BLaER1 (cell line): ENCODE measurements around the gene CCN2.

Source experiments
- H3K27ac ChIP-seq: shearing (Covaris generic); formaldehyde crosslinking; 2 replicates; pipeline ENCODE4 v1.8.1; 2022
- H3K27me3 ChIP-seq: shearing (Covaris generic); formaldehyde crosslinking; 2 replicates; pipeline ENCODE4 v1.8.1; 2022
- H3K36me3 ChIP-seq: shearing (Covaris generic); formaldehyde crosslinking; 2 replicates; pipeline ENCODE4 v1.8.1; 2022
- H3K4me1 ChIP-seq: shearing (Covaris generic); formaldehyde crosslinking; 2 replicates; pipeline ENCODE4 v1.8.1; 2022
- H3K4me2 ChIP-seq: shearing (Covaris generic); formaldehyde crosslinking; 2 replicates; pipeline ENCODE4 v1.8.1; 2022
- H3K4me3 ChIP-seq: shearing (Covaris generic); formaldehyde crosslinking; 2 replicates; pipeline ENCODE4 v1.8.1; 2022
- H3K9ac ChIP-seq: shearing (Covaris generic); formaldehyde crosslinking; 2 replicates; pipeline ENCODE4 v1.8.1; 2022
- H3K9me3 ChIP-seq: shearing (Covaris generic); formaldehyde crosslinking; 2 replicates; pipeline ENCODE4 v1.8.1; 2022
- H4K20me1 ChIP-seq: shearing (Covaris generic); formaldehyde crosslinking; 2 replicates; pipeline ENCODE4 v1.8.1; 2022
- Cebpa-rat ChIP-seq: shearing (Covaris generic); IDR thresholded peaks from 2 replicates; pipeline ENCODE4 v1.8.1; 2022

Gene CCN2

GRCh38 chr6:131946992-131947955, 3.9 kb downstream of the CCN2 start:
- no peak overlapping the region for H3K9ac ChIP-seq
- no peaks in the 10 kb centered on the region for H3K9me3 ChIP-seq
- no peak overlapping the region for H3K4me3 ChIP-seq

GRCh38 chr6:131946404-131946991, 4.7 kb downstream of the CCN2 start:
- Histone ChIP-seq H3K4me1 (peaks cover 7% of the 10 kb centered on the region; the same call in 1 of the 2 replicates), H4K20me1 (no peaks in the 10 kb centered on the region), H3K36me3 (no peaks in the 10 kb centered on the region), H3K4me2 (no peak overlapping the region), H3K9me3 (no peaks in the 10 kb centered on the region), H3K27ac (no peak overlapping the region), H3K9ac (no peak overlapping the region), H3K27me3 (peaks cover 18% of the 10 kb centered on the region), H3K4me3 (no peak overlapping the region)
- no peak for TF ChIP-seq Cebpa-rat

More at GRCh38 chr6:131946992-131947955, 3.9 kb downstream of the CCN2 start:
- peaks cover 26% of the 10 kb centered on the region for H3K27me3 ChIP-seq
- no peaks in the 10 kb centered on the region for H3K36me3 ChIP-seq
- H4K20me1 ChIP-seq, result no peaks in the 10 kb centered on the region
- TF ChIP-seq Cebpa-rat, result no peak
- H3K27ac ChIP-seq, result no peak overlapping the region
- peaks cover 7% of the 10 kb centered on the region; the same call in 1 of the 2 replicates for H3K4me1 ChIP-seq
- no peak overlapping the region for H3K4me2 ChIP-seq

GRCh38 chr6:131945971-131946370, 5.2 kb downstream of the CCN2 start:
- Histone ChIP-seq H3K4me3 (no peak overlapping the region), H3K36me3 (no peaks in the 10 kb centered on the region), H3K27ac (no peak overlapping the region), H3K4me1 (peaks cover 7% of the 10 kb centered on the region; the same call in 1 of the 2 replicates), H3K4me2 (no peak overlapping the region), H3K27me3 (peaks cover 13% of the 10 kb centered on the region), H3K9me3 (no peaks in the 10 kb centered on the region), H4K20me1 (no peaks in the 10 kb centered on the region), H3K9ac (no peak overlapping the region)
- no peak for TF ChIP-seq Cebpa-rat

GRCh38 chr6:131937703-131938631, 13.2 kb downstream of the CCN2 start:
- Histone ChIP-seq H4K20me1 (no peaks in the 10 kb centered on the region), H3K4me1 (no peaks in the 10 kb centered on the region), H3K9me3 (no peaks in the 10 kb centered on the region), H3K27me3 (no peaks in the 10 kb centered on the region), H3K9ac (no peak overlapping the region), H3K36me3 (no peaks in the 10 kb centered on the region), H3K4me2 (no peak overlapping the region), H3K27ac (no peak overlapping the region), H3K4me3 (no peak overlapping the region)
- no peak for TF ChIP-seq Cebpa-rat

GRCh38 chr6:131937226-131937625, 13.9 kb downstream of the CCN2 start:
- TF ChIP-seq Cebpa-rat, result no peak
- no peak overlapping the region for H3K4me3 ChIP-seq
- no peaks in the 10 kb centered on the region for H3K36me3 ChIP-seq
- no peaks in the 10 kb centered on the region for H3K9me3 ChIP-seq
- no peak overlapping the region for H3K4me2 ChIP-seq
- H3K9ac ChIP-seq, result no peak overlapping the region
- no peaks in the 10 kb centered on the region for H4K20me1 ChIP-seq
- no peaks in the 10 kb centered on the region for H3K4me1 ChIP-seq
- H3K27me3 ChIP-seq, result no peaks in the 10 kb centered on the region
- H3K27ac ChIP-seq, result no peak overlapping the region

GRCh38 chr6:131936156-131936555, 15.0 kb downstream of the CCN2 start:
- Histone ChIP-seq H3K4me2 (no peak overlapping the region), H3K36me3 (no peaks in the 10 kb centered on the region), H3K27ac (no peak overlapping the region), H3K4me1 (no peaks in the 10 kb centered on the region), H3K27me3 (no peaks in the 10 kb centered on the region), H3K4me3 (no peak overlapping the region), H3K9me3 (no peaks in the 10 kb centered on the region), H3K9ac (no peak overlapping the region), H4K20me1 (no peaks in the 10 kb centered on the region)
- TF ChIP-seq Cebpa-rat, result no peak

- H3K9ac ChIP-seq, result no peak overlapping the region
- no peaks in the 10 kb centered on the region for H3K36me3 ChIP-seq
Measured at GRCh38 chr6:131931063-131931750, 20.0 kb downstream of the CCN2 start.

GRCh38 chr6:131929976-131930375, 21.2 kb downstream of the CCN2 start:
- H3K9ac ChIP-seq, result no peak overlapping the region
- no peaks in the 10 kb centered on the region for H3K9me3 ChIP-seq
- H3K4me2 ChIP-seq, result no peak overlapping the region
- H3K4me3 ChIP-seq, result no peak overlapping the region
- H3K27me3 ChIP-seq, result no peaks in the 10 kb centered on the region
- no peaks in the 10 kb centered on the region for H3K36me3 ChIP-seq
- TF ChIP-seq Cebpa-rat, result no peak
- H4K20me1 ChIP-seq, result no peaks in the 10 kb centered on the region
- H3K4me1 ChIP-seq, result no peaks in the 10 kb centered on the region
- no peak overlapping the region for H3K27ac ChIP-seq

More at GRCh38 chr6:131931063-131931750, 20.0 kb downstream of the CCN2 start:
- Histone ChIP-seq H4K20me1 (no peaks in the 10 kb centered on the region), H3K27ac (no peak overlapping the region), H3K9me3 (no peaks in the 10 kb centered on the region), H3K4me1 (no peaks in the 10 kb centered on the region), H3K27me3 (no peaks in the 10 kb centered on the region), H3K4me3 (no peak overlapping the region), H3K4me2 (no peak overlapping the region)
- TF ChIP-seq Cebpa-rat, result no peak

- H3K36me3 ChIP-seq, result no peaks in the 10 kb centered on the region
- H3K9ac ChIP-seq, result no peak overlapping the region
- H4K20me1 ChIP-seq, result no peaks in the 10 kb centered on the region
- no peaks in the 10 kb centered on the region for H3K4me1 ChIP-seq
- no peak overlapping the region for H3K27ac ChIP-seq
- no peak for TF ChIP-seq Cebpa-rat
- no peak overlapping the region for H3K4me2 ChIP-seq
- no peak overlapping the region for H3K4me3 ChIP-seq
- H3K9me3 ChIP-seq, result no peaks in the 10 kb centered on the region
- no peaks in the 10 kb centered on the region for H3K27me3 ChIP-seq
Measured at GRCh38 chr6:131929264-131929663, 21.9 kb downstream of the CCN2 start.
